Neural cell (in vitro differentiated cells): Measurements from ENCODE around the gene TP53I3. TPM values are rescaled to one million over a fixed set of nuclear protein-coding genes. Genes with fewer than 3 reads are reported as not detected.

Experiments used
- H2AFZ ChIP-seq: fragments of 200-600, 300-800 bp; sonication (generic), shearing (Covaris generic); 2 replicates; pipeline ENCODE4 v1.6.0; 2014; ENCODE audit warnings: low read depth, mild to moderate bottlenecking, antibody characterized with exemption, low read length, moderate library complexity
- H3F3A ChIP-seq: fragments of 200-600 bp; shearing (Covaris generic); 2 replicates; pipeline ENCODE4 v1.6.1; 2016; ENCODE audit warnings: mild to moderate bottlenecking, moderate library complexity, mixed read lengths, antibody characterized with exemption, low read length; ENCODE audit not compliant: insufficient read depth, poor library complexity, severe bottlenecking
- H3K27ac ChIP-seq: fragments of 200-600, 300-800 bp; sonication (generic), shearing (Covaris generic); 2 replicates; pipeline ENCODE4 v1.5.1; 2014; ENCODE audit warnings: mild to moderate bottlenecking, low read length, moderate library complexity
- H3K27me3 ChIP-seq: fragments of 300-800, 200-600 bp; sonication (generic), shearing (Covaris generic); 2 replicates; pipeline ENCODE4 v1.6.0; 2014; ENCODE audit warnings: mild to moderate bottlenecking, low read depth, low read length, moderate library complexity; ENCODE audit not compliant: insufficient read depth
- H3K36me3 ChIP-seq: fragments of 300-800, 200-600 bp; sonication (generic), shearing (Covaris generic); 2 replicates; pipeline ENCODE4 v1.5.1; 2014; ENCODE audit warnings: mild to moderate bottlenecking, antibody characterized with exemption, low read length, moderate library complexity; ENCODE audit not compliant: insufficient read depth
- H3K4me2 ChIP-seq: fragments of 300-800, 200-600 bp; sonication (generic), shearing (Covaris generic); 2 replicates; pipeline ENCODE4 v1.6.0; 2014; ENCODE audit warnings: mild to moderate bottlenecking, low read length
- H3K4me3 ChIP-seq: fragments of 300-800, 200-600 bp; sonication (generic), shearing (Covaris generic); 2 replicates; pipeline ENCODE4 v1.5.1; 2014; ENCODE audit warnings: mild to moderate bottlenecking, low read length, moderate library complexity
- H3K79me2 ChIP-seq: fragments of 200-600 bp; shearing (Covaris generic); replicated peaks from 2 replicates; pipeline ENCODE4 v1.6.0; 2014; ENCODE audit warnings: mild to moderate bottlenecking, low read length, moderate library complexity; ENCODE audit not compliant: insufficient read depth
- H3K9ac ChIP-seq: fragments of 300-800, 200-600 bp; sonication (generic), shearing (Covaris generic); 2 replicates; pipeline ENCODE4 v1.6.1; 2016; ENCODE audit warnings: mild to moderate bottlenecking, low read length, mixed read lengths
- H3K9me2 ChIP-seq: fragments of 200-600 bp; shearing (Covaris generic); 2 replicates; pipeline ENCODE4 v1.6.1; 2016; ENCODE audit warnings: mild to moderate bottlenecking, low read length, mixed read lengths; ENCODE audit not compliant: insufficient read depth
- H3K9me3 ChIP-seq: fragments of 200-600, 300-800 bp; sonication (generic), shearing (Covaris generic); 2 replicates; pipeline ENCODE4 v1.6.1; 2016; ENCODE audit warnings: mild to moderate bottlenecking, mixed run types, low read length, moderate library complexity, mixed read lengths
- H4K20me1 ChIP-seq: fragments of 200-600 bp; shearing (Covaris generic); 2 replicates; pipeline ENCODE4 v1.6.1; 2016; ENCODE audit warnings: mild to moderate bottlenecking, mixed run types; ENCODE audit not compliant: insufficient read depth
- CTCF ChIP-seq: fragments of 450-650 bp; IDR thresholded peaks from 2 replicates; pipeline ENCODE4 v1.5.1; 2014; ENCODE audit warnings: antibody characterized with exemption, mild to moderate bottlenecking, moderate library complexity; ENCODE audit not compliant: poor library complexity, severe bottlenecking
- EP300 ChIP-seq: fragments of 450-650 bp; conservative IDR thresholded peaks from 2 replicates; pipeline ENCODE4 v1.6.1; 2014; ENCODE audit warnings: antibody characterized with exemption, mild to moderate bottlenecking, moderate library complexity; ENCODE audit not compliant: poor library complexity, severe bottlenecking
- EZH2 ChIP-seq: fragments of 200-600, 300-800 bp; shearing (Covaris generic), sonication (generic); IDR thresholded peaks from 2 replicates; pipeline ENCODE4 v1.6.1; 2014; ENCODE audit warnings: antibody characterized with exemption, low read length, borderline replicate concordance, mild to moderate bottlenecking; ENCODE audit not compliant: insufficient read depth, poor library complexity, severe bottlenecking
- MXI1 ChIP-seq: fragments of 450-650 bp; conservative IDR thresholded peaks from 2 replicates; pipeline ENCODE4 v1.6.1; 2014; ENCODE audit warnings: antibody characterized with exemption, mild to moderate bottlenecking; ENCODE audit not compliant: poor library complexity, severe bottlenecking
- POLR2AphosphoS5 ChIP-seq: IDR thresholded peaks from 2 replicates; pipeline ENCODE4 v1.6.1; 2012
- RAD21 ChIP-seq: fragments of 450-650 bp; conservative IDR thresholded peaks from 2 replicates; pipeline ENCODE4 v1.6.1; 2014; ENCODE audit warnings: antibody characterized with exemption, mild to moderate bottlenecking, moderate library complexity
- REST ChIP-seq: IDR thresholded peaks from 2 replicates; pipeline ENCODE4 v1.6.1; 2012; ENCODE audit warnings: borderline replicate concordance
- SMC3 ChIP-seq: fragments of 450-650 bp; conservative IDR thresholded peaks from 2 replicates; pipeline ENCODE4 v1.6.1; 2014; ENCODE audit warnings: antibody characterized with exemption, mild to moderate bottlenecking, moderate library complexity; ENCODE audit not compliant: poor library complexity
- TAF1 ChIP-seq: IDR thresholded peaks from 2 replicates; pipeline ENCODE4 v1.6.1; 2012; ENCODE audit warnings: low read depth
- polyA plus RNA-seq: library from polyadenylated mRNA; depleted of rRNA; stranded (reverse); fragments of >200 nt; gene quantifications from 2 replicates; pipeline ENCODE4 v1.2.3, GENCODE V29; 2014

TP53I3 gene
- polyA plus RNA-seq, 1 donor from 2014 or later, result 1.8 TPM

GRCh38 chr2:24104110-24104650, 19.5 kb upstream of the TP53I3 start:
- Histone ChIP-seq H3K4me2 (no peak overlapping the region), H3F3A (no peaks in the 10 kb centered on the region), H3K79me2 (no peaks in the 10 kb centered on the region), H3K9me2 (no peaks in the 10 kb centered on the region), H3K9ac (no peak overlapping the region), H3K4me3 (no peak overlapping the region), H3K27ac (no peak overlapping the region), H3K9me3 (peaks cover under 1% of the 10 kb centered on the region), H3K36me3 (no peaks in the 10 kb centered on the region), H4K20me1 (no peaks in the 10 kb centered on the region), H2AFZ (no peak overlapping the region), H3K27me3 (no peaks in the 10 kb centered on the region)
- TF ChIP-seq EZH2 (no peak), SMC3 (no peak), REST (no peak), POLR2AphosphoS5 (no peak), RAD21 (no peak), MXI1 (no peak), EP300 (no peak), CTCF (no peak), TAF1 (no peak)

GRCh38 chr2:24102677-24103076, 18.0 kb upstream of the TP53I3 start:
- H4K20me1 ChIP-seq, result no peaks in the 10 kb centered on the region
- H3K4me2 ChIP-seq, result no peak overlapping the region
- no peaks in the 10 kb centered on the region for H3K79me2 ChIP-seq
- no peaks in the 10 kb centered on the region for H3K9me2 ChIP-seq
- H3K4me3 ChIP-seq, result no peak overlapping the region
- H3K9ac ChIP-seq, result no peak overlapping the region
- H3F3A ChIP-seq, result no peaks in the 10 kb centered on the region
- no peaks in the 10 kb centered on the region for H3K36me3 ChIP-seq
- TF ChIP-seq RAD21, result no peak
- no peak for TF ChIP-seq MXI1
- TF ChIP-seq REST, result no peak
- TF ChIP-seq EZH2, result no peak
- TF ChIP-seq SMC3, result no peak
- H3K27me3 ChIP-seq, result no peaks in the 10 kb centered on the region
- no peak overlapping the region for H2AFZ ChIP-seq
- no peak overlapping the region for H3K27ac ChIP-seq
- H3K9me3 ChIP-seq, result no peaks in the 10 kb centered on the region
